GM19193 (cell line): ENCODE data around the gene ZNF121.
A peak's percentile ranks its signal among the peaks of the same experiment; 100 is the strongest.

ENCODE experiments used
- POLR2A ChIP-seq: IDR thresholded peaks from 4 replicates; pipeline ENCODE4 v1.6.1; 2011; ENCODE audit not compliant: insufficient read depth, insufficient read length; ENCODE audit errors: extremely low read depth

The ZNF121 gene

GRCh38 chr19:9584073-9584833 lies at the start of gene ZNF121:
TSS of gene ZNF121 (minus strand) at chr19:9584504. CDS start at chr19:9568097, 16,407 bp downstream.
- peak; percentile 92 for TF ChIP-seq POLR2A

- TF ChIP-seq POLR2A = no peak
Measured at GRCh38 chr19:9627856-9628255, 43.6 kb upstream of the ZNF121 start.

- TF ChIP-seq POLR2A = no peak
Measured at GRCh38 chr19:9622531-9622930, 38.2 kb upstream of the ZNF121 start.

- TF ChIP-seq POLR2A = peak; percentile 78
Measured at GRCh38 chr19:9621156-9622037, 37.1 kb upstream of the ZNF121 start, which contains the start of gene ZNF561. TSS of gene ZNF561 (minus strand) at chr19:9621232. CDS start at chr19:9619456, 1,776 bp downstream.

- TF ChIP-seq POLR2A = no peak
Measured at GRCh38 chr19:9620842-9621155, 36.5 kb upstream of the ZNF121 start.

GRCh38 chr19:9615844-9616243 lies 31.5 kb upstream of the ZNF121 start:
- TF ChIP-seq POLR2A = no peak

- TF ChIP-seq POLR2A = no peak
Measured at GRCh38 chr19:9610484-9611113, 26.3 kb upstream of the ZNF121 start.

GRCh38 chr19:9608912-9609311 lies 24.6 kb upstream of the ZNF121 start:
- no peak for TF ChIP-seq POLR2A

- TF ChIP-seq POLR2A = no peak
Measured at GRCh38 chr19:9597027-9597426, 12.7 kb upstream of the ZNF121 start.

GRCh38 chr19:9586764-9587163 lies 2.5 kb upstream of the ZNF121 start:
- no peak for TF ChIP-seq POLR2A

GRCh38 chr19:9580728-9581127 lies 3.6 kb downstream of the ZNF121 start:
- no peak for TF ChIP-seq POLR2A

- TF ChIP-seq POLR2A = no peak
Measured at GRCh38 chr19:9570255-9570654, 14.0 kb downstream of the ZNF121 start.

GRCh38 chr19:9566729-9567128 lies 17.6 kb downstream of the ZNF121 start:
- TF ChIP-seq POLR2A = no peak

- TF ChIP-seq POLR2A = no peak
Measured at GRCh38 chr19:9565900-9566705, 18.2 kb downstream of the ZNF121 start.
